GM19397 (cell line): ENCODE measurements around the gene CDIPT.
"Not testable (repeated sequence)": the region's sequence is repeated elsewhere in the genome, so short reads cannot be mapped to it uniquely, and the experiment has no call there.

Experiments
- ATAC-seq: cut with Tn5 transposase; IDR thresholded peaks from one replicate; pipeline ENCODE4 v1.9.1; 2021; ENCODE audit warnings: mild to moderate bottlenecking, moderate library complexity; ENCODE audit not compliant: unreplicated experiment

Gene CDIPT

DNA sequence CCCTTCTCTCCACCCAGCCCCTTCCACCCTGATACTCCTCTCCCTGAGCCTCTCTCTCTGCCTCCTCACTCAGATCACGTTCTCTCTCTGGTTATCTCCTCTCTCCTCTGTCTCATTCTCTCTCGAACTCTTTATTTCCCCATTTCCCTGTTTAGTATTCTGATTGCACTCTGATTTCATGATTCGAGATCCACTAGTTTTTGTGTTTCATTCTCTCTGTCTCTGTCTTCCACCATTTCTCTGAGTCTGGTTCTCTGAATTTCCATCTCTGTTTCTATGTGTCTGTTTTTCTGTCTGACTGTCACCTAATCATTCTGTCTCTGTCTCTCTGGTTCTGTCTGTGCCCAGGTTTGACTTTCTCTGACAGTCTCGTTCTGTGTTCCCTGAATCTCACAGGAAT lies 34.3 kb upstream of the CDIPT start:
- no peak for ATAC-seq

DNA sequence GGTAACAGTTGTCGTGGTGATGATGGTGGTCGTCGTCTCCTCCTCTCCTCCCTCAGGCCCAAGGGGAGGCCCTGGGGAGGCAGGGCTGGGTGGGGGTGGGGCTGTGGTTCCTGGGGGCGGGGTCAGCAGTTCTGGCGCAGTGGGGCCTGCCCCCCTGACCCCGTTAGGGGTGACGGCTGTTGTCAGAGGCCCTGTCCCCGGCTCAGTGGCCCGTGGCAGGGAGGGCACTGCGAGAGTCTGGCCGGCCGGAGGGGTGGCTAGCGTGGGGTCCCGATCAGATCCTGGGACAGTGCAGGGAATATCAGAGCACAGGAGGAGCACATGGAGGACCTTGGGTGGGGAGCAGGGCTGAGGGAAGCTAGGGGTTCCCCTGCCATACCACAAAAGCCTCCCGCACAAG lies 33.8 kb upstream of the CDIPT start:
- ATAC-seq: no peak

DNA sequence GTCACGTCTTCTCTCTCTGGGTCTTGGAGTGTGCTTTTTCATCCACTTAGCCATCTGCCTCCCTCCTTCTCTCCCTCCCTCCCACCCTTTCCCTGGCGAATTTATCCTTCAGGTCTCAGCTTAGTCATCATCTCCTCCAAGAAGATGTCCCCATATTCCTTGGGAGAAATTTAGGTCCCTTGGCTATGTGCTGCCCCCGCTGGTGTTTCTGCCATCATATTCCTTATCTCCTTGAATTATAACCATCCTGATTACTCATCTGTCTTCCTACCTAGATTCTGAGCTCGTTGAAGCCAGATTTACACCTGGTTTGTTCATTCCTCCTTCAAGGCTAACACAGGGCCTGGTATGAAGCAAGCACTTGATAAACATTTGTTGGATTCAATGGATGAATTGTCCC lies 31.3 kb upstream of the CDIPT start:
- no peak for ATAC-seq

DNA sequence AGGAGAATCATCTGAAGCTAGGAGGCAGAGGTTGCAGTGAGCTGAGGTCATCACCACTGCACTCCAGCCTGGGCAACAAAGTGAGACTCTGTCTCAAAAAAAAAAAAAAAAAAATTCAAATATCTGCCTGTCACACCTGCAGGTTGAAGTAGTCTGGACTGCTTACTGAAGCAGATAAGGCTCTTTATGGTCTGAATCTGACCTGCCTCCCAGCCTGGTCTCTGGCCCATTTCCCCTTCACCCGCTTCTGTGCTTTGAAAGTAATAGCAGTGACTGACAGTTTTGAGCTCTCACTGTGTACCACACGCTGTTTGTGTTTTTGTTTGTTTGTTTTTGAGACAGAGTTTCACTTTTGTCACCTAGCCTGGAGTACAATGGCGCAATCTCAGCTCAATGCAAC lies 30.5 kb upstream of the CDIPT start:
- ATAC-seq: no peak

DNA sequence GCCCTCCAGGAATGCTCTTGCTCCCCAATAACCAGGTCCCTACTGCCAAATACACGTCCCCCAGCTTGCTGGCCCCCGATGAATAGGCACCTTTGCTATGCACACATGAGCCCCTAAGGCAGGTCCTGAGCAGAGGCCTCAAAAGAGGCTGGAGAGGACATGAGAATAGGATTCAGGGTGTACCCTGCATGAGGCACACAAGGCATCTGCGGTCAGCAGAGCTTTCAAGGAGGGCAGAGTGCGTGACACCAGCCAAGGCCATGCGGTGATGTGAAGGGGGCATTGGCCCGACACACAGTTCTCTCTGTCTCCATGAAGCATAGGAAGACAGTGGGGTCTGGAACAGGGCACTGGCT lies 29.4 kb upstream of the CDIPT start:
- ATAC-seq: no peak

DNA sequence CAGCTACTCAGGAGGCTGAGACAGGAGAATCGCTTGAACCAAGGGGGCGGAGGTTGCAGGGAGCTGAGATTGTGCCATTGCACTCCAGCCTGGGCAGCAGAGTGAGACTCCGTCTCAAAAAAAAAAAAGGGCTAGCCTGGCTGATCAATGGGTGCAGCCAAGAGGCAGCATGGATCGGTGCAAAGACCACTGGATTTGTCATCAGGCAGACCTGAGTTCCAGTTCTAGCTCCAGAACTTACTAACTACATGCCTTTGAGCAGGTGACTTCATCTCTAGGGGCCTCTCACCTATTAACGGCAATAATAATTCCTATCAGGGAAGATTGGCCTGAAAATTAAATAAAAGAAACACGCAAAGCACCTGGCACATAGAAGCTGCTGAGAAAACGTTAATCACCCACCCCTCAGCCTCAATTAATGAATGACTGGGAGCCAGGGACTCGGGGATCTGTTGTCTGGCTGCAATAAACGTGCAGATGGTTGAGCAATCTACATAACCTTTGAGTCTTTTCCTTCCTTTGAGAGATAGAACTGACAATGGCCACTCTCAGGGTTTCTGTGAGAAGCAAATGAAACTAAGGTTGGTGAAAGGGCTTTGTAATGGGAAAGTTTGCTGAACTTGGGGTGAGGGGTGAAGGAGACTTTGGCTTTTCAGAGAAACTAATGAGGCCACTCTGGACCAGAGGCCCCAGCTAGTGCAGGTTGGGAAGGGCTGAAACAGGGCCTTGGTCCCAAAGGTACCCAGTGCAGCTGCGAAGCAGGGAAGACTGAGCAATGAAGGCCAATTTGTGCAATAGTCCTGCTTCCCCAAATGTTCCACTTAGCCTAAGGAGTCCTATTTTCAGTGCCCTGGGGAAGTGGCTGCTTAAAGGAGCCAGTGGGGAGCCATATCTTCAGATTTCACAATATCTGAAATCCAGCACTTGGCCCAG lies 28.8 kb upstream of the CDIPT start:
- ATAC-seq: no peak

DNA sequence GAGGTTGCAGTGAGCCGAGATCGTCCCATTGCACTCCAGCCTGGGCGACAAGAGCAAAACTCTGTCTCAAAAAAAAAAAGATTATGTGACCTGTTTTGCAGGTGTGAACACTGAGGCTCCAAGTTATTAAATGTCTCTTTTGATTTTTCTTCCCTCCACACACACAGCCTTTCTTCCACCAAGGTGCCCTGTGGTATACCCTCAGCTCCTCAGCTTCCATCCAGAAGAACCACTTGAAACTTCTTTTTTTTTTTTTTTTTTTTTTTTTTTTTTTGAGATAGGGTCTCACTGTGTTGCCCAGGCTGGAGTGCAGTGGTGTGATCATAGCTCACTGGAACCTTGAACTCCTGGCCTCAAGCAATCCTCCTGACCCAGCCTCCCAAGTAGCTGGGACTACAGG lies 26.3 kb upstream of the CDIPT start:
- not testable (repeated sequence) for ATAC-seq

DNA sequence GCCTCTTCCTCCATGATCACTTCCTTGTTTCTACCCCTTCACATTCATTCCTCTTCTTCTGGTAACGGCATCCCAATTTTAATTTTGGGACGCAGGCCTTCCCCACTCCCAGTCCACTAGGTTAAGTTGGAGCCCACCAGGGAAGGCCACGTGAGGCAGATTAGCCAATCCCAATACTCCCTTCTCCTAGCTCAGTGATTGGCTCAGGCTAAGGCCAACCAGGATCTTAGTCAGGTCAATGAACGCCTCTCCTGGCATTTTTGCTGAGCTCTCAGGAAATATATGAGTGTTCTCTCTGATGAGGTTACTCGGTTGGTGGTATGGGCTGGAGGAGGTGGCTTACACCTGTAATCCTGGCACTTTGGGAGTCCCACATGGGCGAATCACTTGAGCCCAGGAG lies 21.0 kb upstream of the CDIPT start:
- ATAC-seq: no peak

DNA sequence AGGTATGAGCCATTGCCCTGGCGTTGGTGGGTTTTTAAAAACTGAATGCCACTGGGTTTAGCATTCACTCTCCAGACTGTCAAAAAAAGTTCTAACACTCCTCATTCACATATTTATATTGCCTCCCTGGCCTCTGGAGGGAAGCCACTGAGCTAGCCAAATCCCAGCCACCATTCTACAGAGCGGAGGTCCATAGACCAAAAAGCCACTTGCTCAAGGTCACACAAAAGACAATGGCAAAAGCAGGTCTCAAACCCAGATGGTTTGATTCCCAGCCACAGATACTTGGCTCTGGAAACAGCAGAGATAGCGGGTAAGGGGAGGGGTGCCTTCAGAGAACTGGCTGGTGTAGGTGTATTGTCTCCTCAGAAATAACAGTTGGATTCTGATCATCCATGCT lies 18.0 kb upstream of the CDIPT start:
- no peak for ATAC-seq

DNA sequence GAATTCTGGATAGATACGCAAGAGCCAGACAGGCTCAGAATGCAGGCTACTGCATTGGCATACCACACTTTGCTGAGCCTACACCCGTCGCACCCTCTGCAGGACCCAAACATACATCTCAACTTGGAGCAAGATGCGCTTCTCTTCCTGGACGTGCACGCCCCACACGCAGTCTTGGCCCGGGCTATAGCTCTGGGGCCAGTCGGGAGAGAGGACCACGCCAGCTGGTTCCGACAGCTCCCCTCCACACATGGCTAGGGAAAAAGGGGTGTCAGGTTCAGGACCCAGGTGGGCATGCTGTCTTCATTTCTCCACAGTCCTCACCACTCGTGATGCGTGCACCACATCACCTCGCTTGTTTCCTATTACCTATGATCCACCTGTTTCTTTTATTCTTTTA lies 15.1 kb upstream of the CDIPT start:
- ATAC-seq: no peak

DNA sequence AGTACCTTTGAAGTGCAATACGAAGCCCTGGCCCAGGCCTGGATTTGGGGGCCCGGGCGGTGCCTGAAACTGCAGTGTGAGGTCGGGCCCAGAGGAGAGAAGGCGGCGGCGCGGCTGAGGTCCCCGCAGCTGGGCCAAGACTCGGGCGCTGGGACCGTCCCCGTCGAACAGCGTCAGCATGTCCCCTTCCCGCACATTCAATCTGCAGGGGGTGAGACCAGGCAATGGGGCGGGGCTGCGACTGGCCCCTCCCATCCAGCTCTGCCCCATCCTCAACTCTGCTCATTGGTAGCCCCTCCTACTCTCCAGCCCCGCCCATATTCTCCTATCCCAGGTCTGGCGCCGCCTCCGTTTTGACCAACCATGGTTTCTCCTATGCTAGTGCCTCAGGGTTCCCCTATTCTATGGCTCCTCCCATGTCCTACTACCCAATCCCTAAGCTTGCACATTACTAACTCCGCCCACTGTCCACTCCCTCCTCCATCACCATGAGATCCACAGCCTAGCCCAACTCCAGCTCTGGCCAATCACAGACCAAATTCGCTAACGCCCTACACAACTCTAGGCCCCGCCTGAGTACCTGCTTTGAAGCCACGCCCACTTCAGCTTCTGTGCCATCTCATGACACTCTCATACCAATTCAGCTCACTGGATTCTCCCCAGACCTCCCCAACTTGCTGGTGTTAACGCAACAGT lies 14.4 kb upstream of the CDIPT start:
- no peak for ATAC-seq

DNA sequence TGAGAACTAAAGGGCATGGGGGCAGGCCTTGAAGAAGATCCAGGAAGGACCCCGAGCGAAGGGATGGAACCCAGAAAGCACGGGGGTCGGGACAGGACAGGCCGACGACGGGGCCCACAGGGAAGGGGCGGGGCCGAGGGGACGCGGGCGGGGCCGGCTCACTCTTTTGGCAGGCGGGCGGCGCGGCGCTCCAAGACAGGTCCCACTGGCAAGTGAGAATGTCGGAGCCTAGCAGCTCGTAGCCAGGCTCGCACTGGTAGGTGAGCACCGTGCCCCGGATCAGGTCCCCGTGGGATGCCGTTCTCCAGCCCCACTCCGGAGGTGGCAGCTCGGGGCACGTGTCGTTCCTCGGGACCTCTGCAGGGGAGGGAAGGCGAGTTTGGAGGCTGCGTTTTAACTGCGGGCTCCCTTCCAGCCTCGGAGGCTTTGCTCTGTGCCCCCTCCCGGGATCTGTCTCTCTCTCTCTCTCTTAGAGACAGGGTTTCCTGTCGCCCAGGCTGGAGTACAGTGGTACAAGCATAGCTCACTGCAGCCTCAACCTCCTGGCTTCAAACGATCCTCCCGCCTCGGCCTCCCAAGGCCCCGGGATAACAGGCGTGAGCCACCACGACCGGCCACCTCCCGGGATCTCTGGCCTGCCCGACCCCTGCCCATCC lies 13.7 kb upstream of the CDIPT start:
- ATAC-seq: no peak

DNA sequence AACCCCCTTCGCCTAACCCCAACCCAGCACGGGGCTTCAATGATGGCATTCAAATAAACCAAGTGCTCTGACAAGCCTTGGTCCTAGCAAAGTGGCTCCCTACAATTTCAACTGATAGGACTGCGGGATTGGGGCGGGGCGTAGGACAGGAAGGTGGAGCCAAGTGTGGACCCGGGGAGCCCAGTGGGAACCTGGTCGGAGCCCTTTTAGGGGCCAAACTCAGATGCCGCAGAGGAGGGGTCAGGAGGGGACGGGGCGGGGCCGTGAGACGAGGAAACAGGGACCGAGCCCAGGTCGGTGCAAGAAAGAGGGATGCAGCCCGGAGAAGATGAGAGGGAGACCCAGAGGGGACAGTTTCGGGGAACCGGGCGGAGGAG lies 13.2 kb upstream of the CDIPT start:
- ATAC-seq: no peak

DNA sequence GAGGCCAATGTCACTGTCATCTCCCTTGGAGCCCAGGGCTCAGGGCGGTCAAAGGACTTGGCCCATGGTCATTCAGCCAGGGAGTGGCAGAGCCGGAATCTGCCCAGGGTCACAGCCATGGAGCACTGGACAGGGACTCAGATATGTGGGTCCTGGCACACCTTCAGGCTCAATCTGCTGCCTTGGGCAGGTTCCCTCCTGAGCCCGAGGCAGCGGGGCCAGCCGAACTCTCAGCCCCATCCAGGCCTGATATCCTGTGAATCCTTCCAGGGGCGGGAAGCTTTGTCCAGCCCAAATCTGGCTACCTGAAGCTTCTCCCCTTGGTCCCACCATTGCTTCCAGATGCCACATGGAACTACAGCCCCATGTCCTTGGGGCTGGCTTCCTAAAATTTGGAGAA lies 12.2 kb upstream of the CDIPT start:
- no peak for ATAC-seq

DNA sequence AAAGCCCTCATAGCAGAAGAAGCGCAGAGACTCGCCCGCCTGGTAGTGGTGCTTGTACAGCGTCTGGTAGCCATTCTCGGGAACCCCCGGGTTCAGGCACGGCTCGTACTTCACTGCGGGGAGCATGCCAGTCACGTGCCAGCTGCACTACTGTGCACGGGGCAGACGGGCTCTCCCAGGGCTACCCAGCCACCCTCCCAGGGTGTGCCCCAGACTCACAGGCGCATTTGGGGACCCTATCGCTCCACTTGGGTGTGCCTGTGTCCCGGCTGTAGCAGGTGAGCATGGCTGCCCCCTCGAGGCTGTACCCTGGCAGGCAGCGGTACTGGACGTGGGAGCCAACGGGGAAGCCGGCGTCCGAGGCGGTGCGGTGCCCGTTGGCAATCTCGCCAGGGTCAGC lies 10.3 kb upstream of the CDIPT start:
- ATAC-seq: no peak

DNA sequence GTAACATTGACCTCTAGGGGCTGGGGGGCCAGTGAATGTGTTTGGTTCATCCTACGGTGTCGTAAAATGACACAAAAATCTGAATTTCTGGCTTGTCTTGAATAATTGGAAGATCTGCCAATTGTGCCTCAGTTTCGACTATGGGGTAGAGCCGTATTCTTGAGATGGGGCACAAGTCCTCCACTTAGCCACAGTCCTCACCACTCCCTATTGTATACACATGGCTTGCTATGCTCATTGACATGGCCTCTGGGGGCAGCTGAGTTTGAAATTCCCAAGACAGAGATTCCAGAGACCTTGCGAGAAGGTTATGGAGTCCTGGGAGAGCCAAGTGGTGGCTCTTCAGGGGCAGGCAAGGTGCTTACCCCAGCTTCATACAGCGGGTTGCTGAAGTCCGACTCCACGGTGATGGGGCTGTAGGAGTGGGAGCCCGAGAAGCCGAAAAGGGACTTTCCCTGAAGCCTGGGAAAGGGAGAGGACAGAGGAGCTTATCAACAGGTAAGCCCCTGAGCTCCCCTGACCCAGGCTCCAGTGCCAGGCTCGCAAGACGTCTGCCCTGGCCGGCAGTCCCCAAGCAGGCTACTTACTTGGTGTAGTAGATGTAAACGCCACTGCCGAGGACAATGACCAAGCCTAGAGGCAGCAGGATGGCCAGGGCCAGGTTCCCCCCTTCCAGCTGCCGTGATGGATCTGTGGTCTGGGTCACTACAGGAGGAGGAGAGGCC lies 9.0 kb upstream of the CDIPT start:
- ATAC-seq: no peak

DNA sequence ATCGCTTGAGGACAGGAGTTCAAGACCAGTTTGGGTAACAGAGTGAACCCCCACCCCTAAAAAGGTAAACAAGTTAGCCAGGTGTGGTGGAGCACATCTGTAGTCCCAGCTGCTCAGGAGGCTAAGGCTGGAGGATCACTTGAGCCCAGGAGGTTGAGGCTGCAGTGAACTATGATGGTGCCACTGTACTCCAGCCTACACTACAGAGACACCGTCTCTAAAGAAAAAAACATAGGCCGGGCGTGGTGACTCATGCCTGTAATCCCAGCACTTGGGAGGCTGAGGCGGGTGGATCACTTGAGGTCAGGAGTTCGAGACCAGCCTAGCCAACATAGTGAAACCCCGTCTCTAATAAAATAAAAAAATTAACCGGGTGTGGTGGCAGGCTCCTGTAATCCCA lies 6.0 kb upstream of the CDIPT start:
- ATAC-seq: not testable (repeated sequence)

DNA sequence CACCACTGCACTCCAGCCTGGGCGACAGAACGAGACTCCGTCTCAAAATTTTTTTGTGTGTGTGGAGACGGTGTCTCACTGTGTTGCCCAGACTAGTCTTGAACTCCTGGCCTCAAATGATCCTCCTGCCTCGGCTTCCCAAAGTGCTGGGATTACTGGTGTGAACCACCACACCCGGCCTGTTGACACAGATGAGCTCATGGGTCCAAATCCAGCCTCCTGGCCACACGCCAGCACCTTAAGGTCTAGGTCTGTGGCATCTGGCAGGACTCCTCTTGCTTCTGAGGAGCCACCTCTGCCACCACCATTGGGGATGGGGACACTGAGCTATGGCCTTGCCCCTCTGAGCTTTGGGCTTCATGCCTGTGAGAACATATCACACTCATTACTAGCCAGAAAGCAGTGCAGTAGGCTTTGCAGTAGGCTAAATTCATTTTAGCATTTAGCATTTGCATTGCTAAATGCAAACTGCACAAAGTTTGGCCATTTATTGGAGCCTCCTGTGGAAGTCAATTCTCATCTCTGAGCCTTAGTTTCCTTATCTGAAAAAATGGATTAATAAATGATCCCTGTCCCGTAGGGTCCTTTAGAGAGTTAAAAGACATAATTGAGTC lies 5.5 kb upstream of the CDIPT start:
- no peak for ATAC-seq

DNA sequence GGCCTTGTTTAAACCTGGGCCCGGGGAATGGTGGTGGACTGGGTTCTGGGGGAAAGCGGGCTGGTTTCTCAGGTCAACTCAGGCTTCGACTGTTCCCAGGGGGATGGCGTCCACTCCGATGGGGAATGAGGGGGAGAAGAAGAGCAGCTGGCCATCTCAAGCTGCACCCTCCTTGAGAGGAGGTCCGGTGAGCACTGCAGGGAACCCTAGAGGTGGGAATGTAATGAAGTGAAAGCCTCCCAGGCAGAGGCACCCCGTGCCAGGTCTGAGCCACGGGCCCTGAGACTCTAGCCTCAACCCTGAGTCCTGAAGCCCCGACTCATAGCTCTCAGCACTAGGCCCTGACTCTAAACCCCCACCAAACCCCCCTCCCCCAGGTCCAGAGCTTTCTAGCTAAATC lies 1.2 kb upstream of the CDIPT start:
- no peak for ATAC-seq

DNA sequence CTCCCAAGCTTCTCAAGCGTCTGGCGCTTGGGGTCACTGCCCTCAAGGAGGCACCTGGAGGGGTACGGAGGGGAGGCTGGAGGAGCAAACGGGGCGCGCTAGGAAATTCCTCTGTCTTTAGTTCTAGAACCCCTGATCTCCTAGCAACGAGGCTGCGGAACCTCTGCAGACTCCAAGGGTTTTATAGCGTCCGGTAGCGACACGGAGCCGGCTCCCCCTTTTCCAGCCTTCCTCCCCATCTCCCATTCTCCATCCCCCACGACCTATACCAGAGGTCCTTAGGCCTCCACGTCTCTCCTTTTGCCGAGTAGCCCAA lies 601 bp upstream of the CDIPT start:
- ATAC-seq: no peak

DNA sequence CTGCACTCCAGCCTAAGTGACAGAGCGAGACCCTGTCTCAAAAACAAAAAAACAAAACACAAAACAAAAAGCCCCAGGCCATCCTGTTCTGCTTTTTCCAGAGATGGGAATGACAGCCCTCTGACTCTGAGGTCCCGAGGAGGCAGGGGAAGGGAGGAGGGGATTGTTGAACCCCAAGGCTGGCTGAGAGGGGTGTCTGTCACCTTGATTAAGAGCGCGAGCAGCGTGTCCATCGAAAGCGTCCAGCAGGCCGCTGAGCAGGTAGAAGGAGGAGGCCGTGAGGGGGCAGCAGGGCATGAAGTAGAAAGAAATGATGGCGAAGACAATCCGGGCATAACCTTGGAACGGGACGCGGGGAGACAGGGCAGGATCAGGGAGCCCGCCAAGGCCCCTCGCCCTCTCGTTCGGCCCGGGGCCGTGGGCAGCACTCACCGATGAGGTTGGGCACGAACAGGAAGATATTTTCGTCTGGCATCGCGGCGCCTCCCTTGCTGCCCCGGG lies 593 bp downstream of the CDIPT start:
- no peak for ATAC-seq
